B cell (primary cell): ENCODE data around the gene ANAPC5. TPM values are rescaled to one million over a fixed set of nuclear protein-coding genes. Genes with fewer than 3 reads are reported as not detected.

ENCODE experiments used
- ATAC-seq: fragments of 200-7000 bp; cut with Tn5 transposase; one replicate; pipeline ENCODE4 v1.10.0; 2021; ENCODE audit warnings: low read depth, mild to moderate bottlenecking, moderate number of reproducible peaks, moderate library complexity
- CTCF ChIA-PET: fragments of 350-600 bp; sonication (Branson Sonifier 250); formaldehyde crosslinking; loops from one replicate; lab custom pipeline; 2021; ENCODE audit warnings: antibody characterized with exemption, inconsistent platforms; lab: Charles Lee
- POLR2A ChIA-PET: fragments of 350-600 bp; sonication (Branson Sonifier 250); formaldehyde crosslinking; loops from one replicate; lab custom pipeline; 2021; ENCODE audit warnings: antibody characterized with exemption; lab: Charles Lee
- DNase-seq: peaks from one replicate; pipeline ENCODE4 v3.0.0; 2013
- H2AFZ ChIP-seq: 2 replicates; pipeline ENCODE4 v1.6.1; 2012; ENCODE audit warnings: mild to moderate bottlenecking, low read depth, low read length; ENCODE audit not compliant: insufficient read depth, poor library complexity, severe bottlenecking
- H3K27ac ChIP-seq, 2 donors: 1 replicate in 1 of 2; 2 replicates in 1 of 2; pipeline ENCODE4 v1.5.1; 2012 to 2013; ENCODE audit warnings: low read length in 2 of 2, mild to moderate bottlenecking in 2 of 2, moderate library complexity in 1 of 2
- H3K27me3 ChIP-seq, 4 experiments: fragments of 200-600 bp in 1 of 4; sonication (generic) in 1 of 4; replicated peaks in 1 of 4; 1 replicate in 2 of 4; 2 replicates in 2 of 4; pipeline versions ENCODE4 v1.6.1 to v1.7.0; 2013 to 2016; ENCODE audit warnings: low read length in 3 of 4, mild to moderate bottlenecking in 2 of 4, mixed read lengths in 1 of 4, moderate library complexity in 1 of 4; ENCODE audit not compliant: insufficient read depth in 4 of 4, control insufficient read depth in 3 of 4; ENCODE audit errors: control extremely low read depth in 1 of 4
- H3K36me3 ChIP-seq, 2 experiments: replicated peaks in 1 of 2; 1 replicate in 1 of 2; 2 replicates in 1 of 2; pipeline versions ENCODE4 v1.6.1 to v1.7.1; 2013; ENCODE audit warnings: low read length in 1 of 2; ENCODE audit not compliant: insufficient read depth in 2 of 2, control insufficient read depth in 1 of 2; ENCODE audit errors: control extremely low read depth in 1 of 2, extremely low read depth in 1 of 2
- H3K4me1 ChIP-seq, 2 donors: fragments of 200-600 bp in 1 of 2; sonication (generic) in 1 of 2; 1 replicate in 1 of 2; 2 replicates in 1 of 2; pipeline versions ENCODE4 v1.5.1 to v1.6.1; 2013 to 2017; ENCODE audit warnings: low read length in 2 of 2; ENCODE audit not compliant: control insufficient read depth in 2 of 2, insufficient read depth in 2 of 2
- H3K4me2 ChIP-seq: replicated peaks from 2 replicates; pipeline ENCODE3; 2012; ENCODE audit warnings: mild to moderate bottlenecking, low read depth, low read length; ENCODE audit not compliant: poor library complexity, severe bottlenecking
- H3K4me3 ChIP-seq, 5 experiments: fragments of 200-600 bp in 1 of 5; sonication (generic) in 1 of 5; 1 replicate in 3 of 5; 2 replicates in 2 of 5; pipeline versions ENCODE4 v1.5.1 to v1.7.0; 2011 to 2016; ENCODE audit warnings: low read length in 4 of 5, mild to moderate bottlenecking in 4 of 5, low read depth in 2 of 5, control low read depth in 1 of 5, moderate library complexity in 1 of 5; ENCODE audit not compliant: insufficient read depth in 1 of 5; ENCODE audit errors: control extremely low read depth in 1 of 5, extremely low read depth in 1 of 5
- H3K79me2 ChIP-seq: fragments of 200-600 bp; sonication (generic); one replicate; pipeline ENCODE4 v1.6.0; 2016; ENCODE audit warnings: low read length; ENCODE audit not compliant: control insufficient read depth, insufficient read depth
- H3K9ac ChIP-seq: fragments of 200-600 bp; sonication (generic); 2 replicates; pipeline ENCODE4 v1.6.1; 2017; ENCODE audit warnings: mild to moderate bottlenecking, low read length, moderate library complexity
- H3K9me3 ChIP-seq, 3 donors: one replicate each; pipeline versions ENCODE4 v1.6.1 to v1.7.1; 2013; ENCODE audit warnings: low read length in 2 of 3; ENCODE audit not compliant: control insufficient read depth in 2 of 3, insufficient read depth in 1 of 3; ENCODE audit errors: control extremely low read depth in 1 of 3
- H4K20me1 ChIP-seq: 2 replicates; pipeline ENCODE4 v1.6.0; 2012; ENCODE audit warnings: mild to moderate bottlenecking, low read length; ENCODE audit not compliant: insufficient read depth, control insufficient read depth, poor library complexity, severe bottlenecking
- H3K27ac Mint-ChIP-seq: one replicate; pipeline ENCODE4 v1.8.0; 2021; ENCODE audit warnings: mixed read lengths
- H3K27me3 Mint-ChIP-seq: one replicate; pipeline ENCODE4 v1.8.0; 2021; ENCODE audit warnings: mixed read lengths
- H3K4me1 Mint-ChIP-seq: one replicate; pipeline ENCODE4 v1.8.0; 2021; ENCODE audit warnings: mixed read lengths
- H3K4me3 Mint-ChIP-seq: one replicate; pipeline ENCODE4 v1.8.0; 2021; ENCODE audit warnings: mixed read lengths
- H3K9me3 Mint-ChIP-seq: one replicate; pipeline ENCODE4 v1.8.0; 2022; ENCODE audit warnings: mixed read lengths; ENCODE audit not compliant: insufficient read depth
- EZH2 ChIP-seq: IDR thresholded peaks from 2 replicates; pipeline ENCODE4 v1.6.1; 2012; ENCODE audit warnings: borderline replicate concordance, low read depth, mild to moderate bottlenecking, moderate library complexity, low read length; ENCODE audit not compliant: insufficient read depth, poor library complexity, severe bottlenecking
- WGBS: methylation state at CpG from one replicate; pipeline ENCODE4 v1.1.5; 2013; ENCODE audit warnings: missing lambda C conversion rate; ENCODE audit not compliant: insufficient coverage; 5-methylcytosine and 5-hydroxymethylcytosine counted together
- intact Hi-C: fragments of 100-400 bp; cut with micrococcal nuclease; formaldehyde crosslinking; loops from one replicate; pipeline ENCODE4 v1.10.0; 2022
- polyA plus RNA-seq: library from polyadenylated mRNA; depleted of rRNA; stranded (reverse); fragments of >200 nt; gene quantifications from 2 replicates; pipeline ENCODE4 v1.2.3, GENCODE V29; 2012
- total RNA-seq, 2 donors: library from RNA; stranded (reverse); fragments of 120-200 nt in 1 of 2; gene quantifications; 1 replicate in 1 of 2; 2 replicates in 1 of 2; pipeline versions ENCODE4 v1.2.3 to v1.2.4, GENCODE V29; 2013 to 2022
- TF ChIP-seq, protein P1 (sequence below): fragments of 200-600 bp; IDR thresholded peaks from one replicate; pipeline ENCODE4 v1.8.0; 2022; ENCODE audit warnings: antibody characterized with exemption, mild to moderate bottlenecking

Gene ANAPC5
- total and polyA plus RNA-seq, 2 donors (not counting 1 experiment from before 2014, with no cell fraction given) = 150 to 171 TPM

- no peak for ATAC-seq
- WGBS = 98% methylated on average over 13 of the region's 15 CpGs
- Histone ChIP-seq H3K27ac (no peak overlapping the region), H3K4me3 (no peak overlapping the region), H2AFZ (no peak overlapping the region), H3K79me2 (peaks cover 24% of the 10 kb centered on the region), H3K4me2 (no peak overlapping the region), H4K20me1 (no peaks in the 10 kb centered on the region), H3K9me3 (no peaks in the 10 kb centered on the region), H3K4me1 (no peaks in the 10 kb centered on the region), H3K27me3 (no peaks in the 10 kb centered on the region), H3K36me3 (no peaks in the 10 kb centered on the region), H3K9ac (no peak overlapping the region)
- DNase-seq = no peak
- no peak overlapping the region for H3K27ac Mint-ChIP-seq
- ChIA-PET POLR2A (no interaction called here), CTCF (no interaction called here)
- TF ChIP-seq, protein P1, sequence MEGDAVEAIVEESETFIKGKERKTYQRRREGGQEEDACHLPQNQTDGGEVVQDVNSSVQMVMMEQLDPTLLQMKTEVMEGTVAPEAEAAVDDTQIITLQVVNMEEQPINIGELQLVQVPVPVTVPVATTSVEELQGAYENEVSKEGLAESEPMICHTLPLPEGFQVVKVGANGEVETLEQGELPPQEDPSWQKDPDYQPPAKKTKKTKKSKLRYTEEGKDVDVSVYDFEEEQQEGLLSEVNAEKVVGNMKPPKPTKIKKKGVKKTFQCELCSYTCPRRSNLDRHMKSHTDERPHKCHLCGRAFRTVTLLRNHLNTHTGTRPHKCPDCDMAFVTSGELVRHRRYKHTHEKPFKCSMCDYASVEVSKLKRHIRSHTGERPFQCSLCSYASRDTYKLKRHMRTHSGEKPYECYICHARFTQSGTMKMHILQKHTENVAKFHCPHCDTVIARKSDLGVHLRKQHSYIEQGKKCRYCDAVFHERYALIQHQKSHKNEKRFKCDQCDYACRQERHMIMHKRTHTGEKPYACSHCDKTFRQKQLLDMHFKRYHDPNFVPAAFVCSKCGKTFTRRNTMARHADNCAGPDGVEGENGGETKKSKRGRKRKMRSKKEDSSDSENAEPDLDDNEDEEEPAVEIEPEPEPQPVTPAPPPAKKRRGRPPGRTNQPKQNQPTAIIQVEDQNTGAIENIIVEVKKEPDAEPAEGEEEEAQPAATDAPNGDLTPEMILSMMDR = no peak
- TF ChIP-seq EZH2 = no peak
- H3K9me3 Mint-ChIP-seq = no peaks in the 10 kb centered on the region
- H3K4me1 Mint-ChIP-seq = peaks cover 8% of the 10 kb centered on the region
- H3K27me3 Mint-ChIP-seq = no peaks in the 10 kb centered on the region
- intact Hi-C loops = no loop called here
- H3K4me3 Mint-ChIP-seq = no peak overlapping the region
These were observed 73.8 kb downstream of the ANAPC5 start for GRCh38 chr12:121278169-121279070.

DNA sequence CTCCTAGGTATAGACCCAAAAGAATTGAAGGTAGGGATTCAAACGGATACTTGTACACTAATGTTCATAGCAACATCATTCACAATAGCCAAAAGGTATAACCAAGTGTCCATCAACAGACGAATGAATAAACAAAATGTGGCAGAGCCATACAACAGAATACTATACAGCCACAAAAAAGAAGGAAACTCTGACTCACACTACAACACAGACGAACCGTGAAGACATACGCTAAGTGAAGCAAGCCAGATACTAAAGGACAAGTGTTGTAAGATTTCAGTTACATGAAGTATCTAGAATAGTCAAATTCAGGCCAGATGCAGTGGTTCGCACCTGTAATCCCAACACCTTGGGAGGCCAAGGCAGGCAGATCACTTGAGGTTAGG, 74.8 kb downstream of the ANAPC5 start:
- H3K4me3 ChIP-seq = no peak overlapping the region
- intact Hi-C loops = no loop called here
- DNase-seq (no peak), ATAC-seq (peak; percentile 24)
- no peaks in the 10 kb centered on the region for H4K20me1 ChIP-seq
- Mint-ChIP-seq H3K9me3 (no peaks in the 10 kb centered on the region), H3K27ac (peak overlapping the region; percentile 51), H3K27me3 (no peaks in the 10 kb centered on the region), H3K4me3 (no peak overlapping the region), H3K4me1 (peaks cover 8% of the 10 kb centered on the region)
- H3K9ac ChIP-seq = no peak overlapping the region
- TF ChIP-seq, protein P1 = no peak
- H3K27ac ChIP-seq = no peak overlapping the region
- peaks cover 18% of the 10 kb centered on the region for H3K79me2 ChIP-seq
- no peaks in the 10 kb centered on the region for H3K27me3 ChIP-seq
- no peaks in the 10 kb centered on the region for H3K9me3 ChIP-seq
- no peaks in the 10 kb centered on the region for H3K4me1 ChIP-seq
- H3K36me3 ChIP-seq = peaks cover 0 to 3% of the 10 kb centered on the region in 2 experiments
- CTCF ChIA-PET = interaction anchor here (1.0 kb wide), 1 partner anchor 165 kb away, joined by 3 read pairs; no protein-coding TSS in a partner anchor
- 92% methylated on average over 2 of the region's 6 CpGs for WGBS
- POLR2A ChIA-PET = interaction anchor here (0.6 kb wide), 1 partner anchor 12 kb away, joined by 3 read pairs; no protein-coding TSS in a partner anchor
- H3K4me2 ChIP-seq = no peak overlapping the region
- no peak overlapping the region for H2AFZ ChIP-seq
